ENCODE measurements around the gene BSN. TPM values are rescaled to one million over a fixed set of nuclear protein-coding genes. Genes with fewer than 3 reads are reported as not detected.

BSN gene
- total RNA-seq, 4 donors from 2014 or later: under 0.01 to 0.32 (median 0.27) TPM; not detected in 1

DNA sequence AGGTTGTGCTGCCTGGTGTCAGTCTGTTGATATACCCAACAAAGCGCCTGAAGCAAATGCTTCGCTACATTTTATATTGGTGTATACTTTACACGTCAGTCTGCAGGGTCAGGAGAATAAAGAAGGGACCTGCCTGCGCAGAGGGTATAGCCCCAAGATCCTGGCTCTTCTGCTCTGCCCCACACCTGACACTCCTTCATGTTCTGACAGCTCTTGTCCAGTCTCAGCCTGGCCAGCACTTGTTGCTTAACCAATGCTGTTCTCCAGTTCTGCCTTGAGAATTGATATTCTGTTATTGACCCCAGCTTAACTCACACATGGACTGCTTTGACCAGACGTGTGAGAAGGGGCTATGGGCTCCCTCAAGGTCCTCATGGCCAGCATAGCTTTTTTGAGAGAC, 35.8 kb upstream of the BSN start:
- 91 to 93% methylated on average over 2 to 5 of the region's 5 CpGs for WGBS, 2 donors (ENCODE audit: low coverage in 1 of 2)
- no peaks in the 10 kb centered on the region for H3K27me3 ChIP-seq
- intact Hi-C loops (cut with DNase I; ENCODE audit: low total_unique reads) (no loop called here), in situ Hi-C loops (cut with MboI; ENCODE audit: low pct_ligation_motif_present in 1 of 4, low pct_unique_long_range_greater_than_20kb in 1 of 4, low sequenced_read_pairs in 3 of 4) (no loop called here)
- TF ChIP-seq POLR2A (IDR thresholded peaks at IDR 0.05) (no peak), POLR2AphosphoS5 (IDR thresholded peaks at IDR 0.05) (no peak), EP300 (IDR thresholded peaks at IDR 0.05; ENCODE audit: low read depth) (no peak)
- TF ChIP-seq, protein P1, sequence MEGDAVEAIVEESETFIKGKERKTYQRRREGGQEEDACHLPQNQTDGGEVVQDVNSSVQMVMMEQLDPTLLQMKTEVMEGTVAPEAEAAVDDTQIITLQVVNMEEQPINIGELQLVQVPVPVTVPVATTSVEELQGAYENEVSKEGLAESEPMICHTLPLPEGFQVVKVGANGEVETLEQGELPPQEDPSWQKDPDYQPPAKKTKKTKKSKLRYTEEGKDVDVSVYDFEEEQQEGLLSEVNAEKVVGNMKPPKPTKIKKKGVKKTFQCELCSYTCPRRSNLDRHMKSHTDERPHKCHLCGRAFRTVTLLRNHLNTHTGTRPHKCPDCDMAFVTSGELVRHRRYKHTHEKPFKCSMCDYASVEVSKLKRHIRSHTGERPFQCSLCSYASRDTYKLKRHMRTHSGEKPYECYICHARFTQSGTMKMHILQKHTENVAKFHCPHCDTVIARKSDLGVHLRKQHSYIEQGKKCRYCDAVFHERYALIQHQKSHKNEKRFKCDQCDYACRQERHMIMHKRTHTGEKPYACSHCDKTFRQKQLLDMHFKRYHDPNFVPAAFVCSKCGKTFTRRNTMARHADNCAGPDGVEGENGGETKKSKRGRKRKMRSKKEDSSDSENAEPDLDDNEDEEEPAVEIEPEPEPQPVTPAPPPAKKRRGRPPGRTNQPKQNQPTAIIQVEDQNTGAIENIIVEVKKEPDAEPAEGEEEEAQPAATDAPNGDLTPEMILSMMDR (IDR thresholded peaks at IDR 0.05): no peak
- no peaks in the 10 kb centered on the region for H3K4me1 ChIP-seq
- no peak overlapping the region for H3K4me3 ChIP-seq
- DNase-seq: no peak
- no peaks in the 10 kb centered on the region for H3K9me3 ChIP-seq
- H3K27ac ChIP-seq: no peak overlapping the region
- H3K36me3 ChIP-seq: peaks cover 0 to 2% (median 0%) of the 10 kb centered on the region in 4 donors

DNA sequence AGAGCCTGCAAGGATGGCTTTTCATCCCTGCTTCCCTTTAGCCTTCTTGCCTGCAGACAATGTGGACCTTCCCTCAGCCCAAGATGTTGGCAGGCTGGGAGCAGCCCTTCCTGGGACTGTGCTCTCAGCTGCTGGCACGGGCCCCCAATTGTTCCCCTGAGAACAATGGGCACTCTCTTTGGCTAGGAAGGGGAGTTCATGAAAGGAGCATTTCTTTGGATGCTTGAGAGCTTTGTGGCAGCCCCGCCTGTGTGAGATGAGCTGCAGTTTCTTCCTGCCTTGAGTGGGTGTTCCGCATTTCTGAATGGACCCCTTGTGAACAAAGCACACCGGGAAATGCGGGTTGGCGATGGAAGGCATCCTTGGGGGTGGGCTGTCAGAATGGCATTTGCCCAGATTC, 35.0 kb upstream of the BSN start:
- no peak for DNase-seq
- WGBS, 2 donors (ENCODE audit: low coverage in 1 of 2): 87 to 100% methylated on average over 3 to 6 of the region's 6 CpGs
- Histone ChIP-seq H3K27me3 (no peaks in the 10 kb centered on the region), H3K27ac (no peak overlapping the region), H3K36me3 (no peaks in the 10 kb centered on the region), H3K4me3 (no peak overlapping the region), H3K9me3 (no peaks in the 10 kb centered on the region), H3K4me1 (no peaks in the 10 kb centered on the region)
- in situ Hi-C loops (cut with MboI; ENCODE audit: low pct_ligation_motif_present in 1 of 4, low pct_unique_long_range_greater_than_20kb in 1 of 4, low sequenced_read_pairs in 3 of 4) (no loop called here), intact Hi-C loops (cut with DNase I; ENCODE audit: low total_unique reads) (no loop called here)
- TF ChIP-seq, protein P1 (IDR thresholded peaks at IDR 0.05): no peak
- no peak for TF ChIP-seq EP300 (IDR thresholded peaks at IDR 0.05; ENCODE audit: low read depth)
- TF ChIP-seq POLR2A (IDR thresholded peaks at IDR 0.05): no peak
- TF ChIP-seq POLR2AphosphoS5 (IDR thresholded peaks at IDR 0.05): no peak

DNA sequence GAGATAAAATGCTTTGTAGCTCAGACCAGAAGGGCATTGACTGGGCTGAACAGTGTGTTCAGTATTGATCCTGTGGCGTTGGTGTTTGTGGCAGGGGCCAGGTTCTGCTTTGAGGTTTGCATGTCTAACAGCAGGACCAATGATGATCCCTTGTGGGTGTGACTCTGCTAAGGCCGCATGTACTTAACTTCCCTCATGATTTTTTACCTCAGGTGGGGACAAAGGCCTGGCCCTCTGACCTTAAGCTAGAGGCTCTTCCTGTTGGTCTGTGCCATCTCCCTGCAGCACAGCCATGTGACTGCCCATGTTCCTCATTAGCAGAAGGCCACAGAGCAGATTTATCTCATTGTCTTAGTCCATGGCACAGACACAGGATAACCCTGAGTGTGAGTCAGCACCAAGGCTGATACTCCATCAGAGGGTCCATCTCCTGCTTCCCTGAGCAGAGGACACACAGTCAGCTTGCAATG, 34.3 kb upstream of the BSN start:
- H3K27ac ChIP-seq: no peak overlapping the region
- DNase-seq: no peak
- intact Hi-C loops (cut with DNase I; ENCODE audit: low total_unique reads): no loop called here

DNA sequence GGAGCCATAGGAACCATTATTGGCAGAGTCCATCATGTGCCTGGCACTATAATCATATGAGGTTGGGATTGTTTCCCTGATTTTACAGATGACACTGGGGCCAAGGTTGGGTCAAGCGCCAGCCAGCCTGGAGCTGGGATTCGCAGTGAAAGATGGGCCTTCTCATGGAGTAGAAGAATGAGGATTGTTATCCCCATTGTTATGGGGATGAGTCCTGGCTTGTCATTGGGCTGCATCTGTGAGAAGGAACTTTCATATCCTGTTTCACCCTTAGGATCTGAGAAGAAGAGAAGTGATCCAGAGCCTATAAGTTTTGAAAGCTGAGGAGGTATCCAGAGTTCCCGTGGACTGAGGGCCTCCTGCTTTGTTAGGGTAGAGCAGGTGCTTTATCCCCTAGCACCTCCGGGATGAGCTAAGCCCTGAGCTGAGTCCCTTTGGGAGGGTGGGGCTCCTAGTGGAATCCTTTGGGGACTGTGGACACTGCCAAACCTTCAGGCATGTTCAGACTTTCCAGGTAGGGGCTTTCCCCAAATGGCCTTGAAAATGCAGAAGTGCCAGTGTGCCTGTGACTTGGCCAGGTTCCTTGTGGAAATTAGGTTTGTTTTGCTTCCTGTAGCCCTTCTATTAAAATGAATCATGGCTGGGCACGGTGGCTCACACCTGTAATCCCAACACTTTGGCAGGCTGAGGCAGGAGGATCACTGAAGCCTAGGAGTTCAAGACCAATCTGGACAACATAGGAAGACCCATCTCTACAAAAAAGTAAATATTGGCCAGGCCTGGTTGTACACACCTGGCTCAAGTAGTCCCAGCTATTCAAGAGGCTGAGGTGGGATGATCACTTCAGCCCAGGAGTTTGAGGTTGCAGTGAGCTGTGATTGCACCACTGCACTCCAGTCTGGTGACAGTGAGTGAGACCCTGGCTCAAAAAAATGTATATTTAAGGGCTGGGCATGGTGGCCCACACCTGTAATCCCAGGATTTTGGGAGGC, 30.2 kb upstream of the BSN start:
- WGBS, 2 donors (ENCODE audit: low coverage in 1 of 2): 75% methylated on average over 5 of the region's 5 CpGs; no CpG with 5 or more reads in 1 of the 2 donors
- no peaks in the 10 kb centered on the region for H3K9me3 ChIP-seq
- intact Hi-C loops (cut with DNase I; ENCODE audit: low total_unique reads) (no loop called here), in situ Hi-C loops (cut with MboI; ENCODE audit: low pct_ligation_motif_present in 1 of 4, low pct_unique_long_range_greater_than_20kb in 1 of 4, low sequenced_read_pairs in 3 of 4) (no loop called here)
- H3K4me3 ChIP-seq: no peak overlapping the region
- H3K4me1 ChIP-seq: no peaks in the 10 kb centered on the region
- H3K36me3 ChIP-seq: no peaks in the 10 kb centered on the region
- TF ChIP-seq POLR2AphosphoS5 (IDR thresholded peaks at IDR 0.05): no peak
- TF ChIP-seq, protein P1 (IDR thresholded peaks at IDR 0.05): no peak
- no peak for TF ChIP-seq EP300 (IDR thresholded peaks at IDR 0.05; ENCODE audit: low read depth)
- TF ChIP-seq POLR2A (IDR thresholded peaks at IDR 0.05): no peak
- H3K27ac ChIP-seq: no peak overlapping the region
- H3K27me3 ChIP-seq: no peaks in the 10 kb centered on the region
- no peak for DNase-seq

More for the DNA sequence above, 34.3 kb upstream of the BSN start:
- in situ Hi-C loops (cut with MboI; ENCODE audit: low pct_ligation_motif_present in 1 of 4, low pct_unique_long_range_greater_than_20kb in 1 of 4, low sequenced_read_pairs in 3 of 4): no loop called here
- Histone ChIP-seq H3K4me3 (no peak overlapping the region), H3K4me1 (no peaks in the 10 kb centered on the region), H3K36me3 (no peaks in the 10 kb centered on the region), H3K27me3 (no peaks in the 10 kb centered on the region), H3K9me3 (no peaks in the 10 kb centered on the region)
- TF ChIP-seq POLR2AphosphoS5 (IDR thresholded peaks at IDR 0.05) (no peak), EP300 (IDR thresholded peaks at IDR 0.05; ENCODE audit: low read depth) (no peak), POLR2A (IDR thresholded peaks at IDR 0.05) (no peak)
- TF ChIP-seq, protein P1 (IDR thresholded peaks at IDR 0.05): no peak
- 86% methylated on average over 2 of the region's 2 CpGs; no CpG with 5 or more reads in 1 of the 2 donors for WGBS, 2 donors (ENCODE audit: low coverage in 1 of 2)
